ENCODE data around the gene NES.

DNA sequence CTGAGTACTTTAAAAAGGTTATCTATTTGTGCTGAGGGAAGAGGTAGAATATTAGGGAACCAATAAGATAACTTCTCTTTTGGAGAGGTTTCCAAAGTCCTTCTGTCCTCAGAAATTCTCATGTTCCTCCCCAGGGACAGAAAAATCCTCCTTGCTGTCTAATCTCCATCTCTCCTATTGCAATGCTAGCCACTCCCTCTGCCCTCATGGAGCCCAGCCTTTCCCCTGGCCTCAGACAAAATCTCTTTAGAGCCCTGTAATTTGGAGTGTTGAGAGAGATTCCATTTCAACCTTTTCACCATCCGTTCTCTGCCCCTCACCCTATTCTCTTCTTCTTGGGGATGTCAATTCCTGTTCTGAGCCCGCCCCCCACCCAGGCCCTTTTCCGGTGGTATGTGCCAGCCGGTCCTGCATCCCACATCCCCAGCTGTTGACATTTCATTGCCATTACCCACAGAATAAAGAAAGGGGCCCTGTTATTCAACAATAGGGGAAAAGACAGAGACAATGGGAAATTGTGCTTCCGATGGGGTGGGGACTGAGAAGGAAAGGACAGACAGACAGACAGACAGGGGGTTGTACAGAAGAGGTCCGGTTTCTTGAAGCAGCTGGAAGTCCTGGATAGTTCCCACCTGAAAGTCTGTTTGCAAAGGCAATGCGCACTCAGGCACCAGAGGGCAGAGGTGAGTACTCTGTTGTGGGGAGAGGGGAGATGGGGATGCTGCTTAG lies 58.2 kb downstream of the NES start, which contains the start of gene HAPLN2:
- no peak for TF ChIP-seq POLR2A (IDR thresholded peaks at IDR 0.05)
- TF ChIP-seq, protein P1, sequence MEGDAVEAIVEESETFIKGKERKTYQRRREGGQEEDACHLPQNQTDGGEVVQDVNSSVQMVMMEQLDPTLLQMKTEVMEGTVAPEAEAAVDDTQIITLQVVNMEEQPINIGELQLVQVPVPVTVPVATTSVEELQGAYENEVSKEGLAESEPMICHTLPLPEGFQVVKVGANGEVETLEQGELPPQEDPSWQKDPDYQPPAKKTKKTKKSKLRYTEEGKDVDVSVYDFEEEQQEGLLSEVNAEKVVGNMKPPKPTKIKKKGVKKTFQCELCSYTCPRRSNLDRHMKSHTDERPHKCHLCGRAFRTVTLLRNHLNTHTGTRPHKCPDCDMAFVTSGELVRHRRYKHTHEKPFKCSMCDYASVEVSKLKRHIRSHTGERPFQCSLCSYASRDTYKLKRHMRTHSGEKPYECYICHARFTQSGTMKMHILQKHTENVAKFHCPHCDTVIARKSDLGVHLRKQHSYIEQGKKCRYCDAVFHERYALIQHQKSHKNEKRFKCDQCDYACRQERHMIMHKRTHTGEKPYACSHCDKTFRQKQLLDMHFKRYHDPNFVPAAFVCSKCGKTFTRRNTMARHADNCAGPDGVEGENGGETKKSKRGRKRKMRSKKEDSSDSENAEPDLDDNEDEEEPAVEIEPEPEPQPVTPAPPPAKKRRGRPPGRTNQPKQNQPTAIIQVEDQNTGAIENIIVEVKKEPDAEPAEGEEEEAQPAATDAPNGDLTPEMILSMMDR (IDR thresholded peaks at IDR 0.05 in 8 of 11, conservative IDR thresholded peaks at IDR 0.05 in 3 of 11) = peak in 2 of 11 experiments; percentile 4 to 11

Measured in spleen (tissue), 7 donors.